OCI-LY7 (cell line): ENCODE results near the gene CTSE.

Source experiments
- EZH2phosphoT487 ChIP-seq: fragments of 200-600 bp; sonication (generic); IDR thresholded peaks from 2 replicates; pipeline ENCODE4 v1.6.1; 2018; ENCODE audit warnings: low read depth, borderline replicate concordance, mild to moderate bottlenecking, mixed run types, antibody characterized with exemption, low read length, moderate library complexity, mixed read lengths
- TF ChIP-seq, protein P1 (sequence below): fragments of 200-600 bp; sonication (generic); conservative IDR thresholded peaks from 2 replicates; pipeline ENCODE4 v1.5.1; 2014; ENCODE audit warnings: mild to moderate bottlenecking, antibody characterized with exemption, low read length, moderate library complexity, mixed read lengths

DNA sequence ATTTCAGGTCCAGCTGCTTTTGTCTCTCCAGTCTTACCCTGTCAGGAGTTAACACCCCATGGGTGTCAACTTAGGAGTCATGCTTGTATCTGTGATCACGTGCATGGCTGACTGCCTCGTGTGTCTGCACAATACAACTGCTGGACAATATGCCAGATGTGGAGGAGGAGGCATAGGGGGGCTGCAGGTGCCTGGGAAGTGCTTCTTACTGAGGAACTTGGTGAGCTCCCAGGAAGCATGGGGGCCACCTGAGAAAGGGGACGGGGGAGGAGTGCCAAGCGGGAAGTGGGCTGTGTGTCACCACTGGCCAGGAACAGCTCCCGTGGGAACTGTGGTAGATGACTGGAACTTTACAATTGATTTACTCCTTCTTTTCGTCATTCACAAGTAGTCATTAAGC is 38.8 kb upstream of the CTSE start:
- TF ChIP-seq, protein P1, sequence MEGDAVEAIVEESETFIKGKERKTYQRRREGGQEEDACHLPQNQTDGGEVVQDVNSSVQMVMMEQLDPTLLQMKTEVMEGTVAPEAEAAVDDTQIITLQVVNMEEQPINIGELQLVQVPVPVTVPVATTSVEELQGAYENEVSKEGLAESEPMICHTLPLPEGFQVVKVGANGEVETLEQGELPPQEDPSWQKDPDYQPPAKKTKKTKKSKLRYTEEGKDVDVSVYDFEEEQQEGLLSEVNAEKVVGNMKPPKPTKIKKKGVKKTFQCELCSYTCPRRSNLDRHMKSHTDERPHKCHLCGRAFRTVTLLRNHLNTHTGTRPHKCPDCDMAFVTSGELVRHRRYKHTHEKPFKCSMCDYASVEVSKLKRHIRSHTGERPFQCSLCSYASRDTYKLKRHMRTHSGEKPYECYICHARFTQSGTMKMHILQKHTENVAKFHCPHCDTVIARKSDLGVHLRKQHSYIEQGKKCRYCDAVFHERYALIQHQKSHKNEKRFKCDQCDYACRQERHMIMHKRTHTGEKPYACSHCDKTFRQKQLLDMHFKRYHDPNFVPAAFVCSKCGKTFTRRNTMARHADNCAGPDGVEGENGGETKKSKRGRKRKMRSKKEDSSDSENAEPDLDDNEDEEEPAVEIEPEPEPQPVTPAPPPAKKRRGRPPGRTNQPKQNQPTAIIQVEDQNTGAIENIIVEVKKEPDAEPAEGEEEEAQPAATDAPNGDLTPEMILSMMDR: no peak
- TF ChIP-seq EZH2phosphoT487: no peak
